Measurements from ENCODE around the gene RTL3. TPM values are rescaled to one million over a fixed set of nuclear protein-coding genes. Genes with fewer than 3 reads are reported as not detected.

Gene RTL3
- total RNA-seq (under 1 TPM in 1 of 4 donors, not detected in 3; 0.12 TPM), polyA plus RNA-seq (0.07 TPM)
- long read RNA-seq, donor 1 = 0 reads
- long read RNA-seq, donor 2 = 0 reads
- long read RNA-seq, donor 3 = 0 reads
- long read RNA-seq, donor 4 = 0 reads

- Histone ChIP-seq H3K4me3 (ENCODE audit: low read length) (no peak within 1 kb of the TSS), H3K4me1 (ENCODE audit: control insufficient read depth, insufficient read depth, low read length) (no peaks in the 10 kb centered on the region), H3K27ac (ENCODE audit: low read length) (no peak within 1 kb of the TSS), H3K27me3 (ENCODE audit: control insufficient read depth, insufficient read depth) (no peaks in the 10 kb centered on the region), H3K9me3 (ENCODE audit: control insufficient read depth, low read length) (no peaks in the 10 kb centered on the region)
- DNase-seq = no peak
- 54% methylated on average over 3 of the region's 3 CpGs for WGBS
- intact Hi-C loops (cut with DNase I) = no loop called here
- ATAC-seq = no peak
These were observed at the start of gene RTL3 for GRCh38 chrX:78658845-78659744. Gene RTL3 (minus strand): TSS chrX:78659328. CDS start chrX:78658420, 908 bp downstream.

- 52% methylated on average over 2 of the region's 2 CpGs for WGBS
- no peaks in the 10 kb centered on the region for H3K4me1 ChIP-seq (ENCODE audit: control insufficient read depth, insufficient read depth, low read length)
- ATAC-seq = no peak
- DNase-seq = no peak
- H3K27me3 ChIP-seq (ENCODE audit: control insufficient read depth, insufficient read depth) = no peaks in the 10 kb centered on the region
- no peak overlapping the region for H3K27ac ChIP-seq (ENCODE audit: low read length)
- no peak overlapping the region for H3K4me3 ChIP-seq (ENCODE audit: low read length)
- intact Hi-C loops (cut with DNase I) = no loop called here
- no peaks in the 10 kb centered on the region for H3K9me3 ChIP-seq (ENCODE audit: control insufficient read depth, low read length)
These were observed 49.7 kb upstream of the RTL3 start for GRCh38 chrX:78708816-78709215.

- DNase-seq (peak in 1 of 3 donors; percentile 18), ATAC-seq (no peak)
- intact Hi-C loops (cut with DNase I) = no loop called here
- Histone ChIP-seq H3K27me3 (ENCODE audit: control insufficient read depth, insufficient read depth) (no peaks in the 10 kb centered on the region), H3K4me3 (ENCODE audit: low read length) (no peak overlapping the region), H3K4me1 (ENCODE audit: control insufficient read depth, insufficient read depth, low read length) (no peaks in the 10 kb centered on the region), H3K9me3 (ENCODE audit: control insufficient read depth, low read length) (no peaks in the 10 kb centered on the region), H3K27ac (ENCODE audit: low read length) (no peak overlapping the region)
- WGBS = 29% methylated on average over 2 of the region's 2 CpGs
These were observed 49.1 kb upstream of the RTL3 start for GRCh38 chrX:78708262-78708661.

GRCh38 chrX:78706071-78706470, 46.9 kb upstream of the RTL3 start:
- 45% methylated on average over 2 of the region's 2 CpGs for WGBS
- H3K9me3 ChIP-seq (ENCODE audit: control insufficient read depth, low read length) = no peaks in the 10 kb centered on the region
- no peaks in the 10 kb centered on the region for H3K27me3 ChIP-seq (ENCODE audit: control insufficient read depth, insufficient read depth)
- intact Hi-C loops (cut with DNase I) = no loop called here
- ATAC-seq (no peak), DNase-seq (no peak)
- H3K4me3 ChIP-seq (ENCODE audit: low read length) = no peak overlapping the region
- no peaks in the 10 kb centered on the region for H3K4me1 ChIP-seq (ENCODE audit: control insufficient read depth, insufficient read depth, low read length)
- no peak overlapping the region for H3K27ac ChIP-seq (ENCODE audit: low read length)

GRCh38 chrX:78693536-78693935, 34.4 kb upstream of the RTL3 start:
- Histone ChIP-seq H3K27ac (ENCODE audit: low read length) (no peak overlapping the region), H3K4me3 (ENCODE audit: low read length) (no peak overlapping the region), H3K4me1 (ENCODE audit: control insufficient read depth, insufficient read depth, low read length) (no peaks in the 10 kb centered on the region), H3K9me3 (ENCODE audit: control insufficient read depth, low read length) (no peaks in the 10 kb centered on the region), H3K27me3 (ENCODE audit: control insufficient read depth, insufficient read depth) (no peaks in the 10 kb centered on the region)
- 55% methylated on average over 3 of the region's 3 CpGs for WGBS
- ATAC-seq (no peak), DNase-seq (no peak)
- intact Hi-C loops (cut with DNase I) = no loop called here

- ATAC-seq (no peak), DNase-seq (no peak)
- intact Hi-C loops (cut with DNase I) = no loop called here
- H3K4me1 ChIP-seq (ENCODE audit: control insufficient read depth, insufficient read depth, low read length) = no peaks in the 10 kb centered on the region
- no peaks in the 10 kb centered on the region for H3K27me3 ChIP-seq (ENCODE audit: control insufficient read depth, insufficient read depth)
- no peak overlapping the region for H3K27ac ChIP-seq (ENCODE audit: low read length)
- no peak overlapping the region for H3K4me3 ChIP-seq (ENCODE audit: low read length)
- WGBS = 47% methylated on average over 3 of the region's 3 CpGs
- H3K9me3 ChIP-seq (ENCODE audit: control insufficient read depth, low read length) = no peaks in the 10 kb centered on the region
These were observed 33.9 kb upstream of the RTL3 start for GRCh38 chrX:78693012-78693411.

GRCh38 chrX:78687586-78687985, 28.5 kb upstream of the RTL3 start:
- intact Hi-C loops (cut with DNase I) = no loop called here
- no peak for ATAC-seq
- H3K4me1 ChIP-seq (ENCODE audit: control insufficient read depth, insufficient read depth, low read length) = no peaks in the 10 kb centered on the region
- no peaks in the 10 kb centered on the region for H3K27me3 ChIP-seq (ENCODE audit: control insufficient read depth, insufficient read depth)
- no peaks in the 10 kb centered on the region for H3K9me3 ChIP-seq (ENCODE audit: control insufficient read depth, low read length)
- DNase-seq = no peak
- H3K4me3 ChIP-seq (ENCODE audit: low read length) = no peak overlapping the region
- no peak overlapping the region for H3K27ac ChIP-seq (ENCODE audit: low read length)
- WGBS = 88% methylated on average over 2 of the region's 2 CpGs

GRCh38 chrX:78673246-78673645, 14.1 kb upstream of the RTL3 start:
- Histone ChIP-seq H3K4me3 (ENCODE audit: low read length) (no peak overlapping the region), H3K27ac (ENCODE audit: low read length) (no peak overlapping the region), H3K9me3 (ENCODE audit: control insufficient read depth, low read length) (no peaks in the 10 kb centered on the region), H3K4me1 (ENCODE audit: control insufficient read depth, insufficient read depth, low read length) (no peaks in the 10 kb centered on the region), H3K27me3 (ENCODE audit: control insufficient read depth, insufficient read depth) (no peaks in the 10 kb centered on the region)
- ATAC-seq (no peak), DNase-seq (peak in 1 of 3 donors; percentile 21)
- intact Hi-C loops (cut with DNase I) = no loop called here

GRCh38 chrX:78665342-78665741, 6.2 kb upstream of the RTL3 start:
- no peak for ATAC-seq
- Histone ChIP-seq H3K4me3 (ENCODE audit: low read length) (no peak overlapping the region), H3K4me1 (ENCODE audit: control insufficient read depth, insufficient read depth, low read length) (no peaks in the 10 kb centered on the region)

GRCh38 chrX:78661836-78662235, 2.7 kb upstream of the RTL3 start:
- Histone ChIP-seq H3K27me3 (ENCODE audit: control insufficient read depth, insufficient read depth) (no peaks in the 10 kb centered on the region), H3K27ac (ENCODE audit: low read length) (no peak overlapping the region), H3K4me1 (ENCODE audit: control insufficient read depth, insufficient read depth, low read length) (no peaks in the 10 kb centered on the region), H3K4me3 (ENCODE audit: low read length) (no peak overlapping the region), H3K9me3 (ENCODE audit: control insufficient read depth, low read length) (no peaks in the 10 kb centered on the region)
- ATAC-seq = no peak
- intact Hi-C loops (cut with DNase I) = no loop called here
- no peak for DNase-seq
- WGBS = 80% methylated on average over 3 of the region's 3 CpGs

More at GRCh38 chrX:78665342-78665741, 6.2 kb upstream of the RTL3 start:
- Histone ChIP-seq H3K9me3 (ENCODE audit: control insufficient read depth, low read length) (no peaks in the 10 kb centered on the region), H3K27ac (ENCODE audit: low read length) (no peak overlapping the region), H3K27me3 (ENCODE audit: control insufficient read depth, insufficient read depth) (no peaks in the 10 kb centered on the region)
- intact Hi-C loops (cut with DNase I) = no loop called here
- no peak for DNase-seq

GRCh38 chrX:78659955-78660354, 827 bp upstream of the RTL3 start:
- no peak overlapping the region for H3K27ac ChIP-seq (ENCODE audit: low read length)
- no peaks in the 10 kb centered on the region for H3K9me3 ChIP-seq (ENCODE audit: control insufficient read depth, low read length)
- H3K4me3 ChIP-seq (ENCODE audit: low read length) = no peak overlapping the region
- H3K27me3 ChIP-seq (ENCODE audit: control insufficient read depth, insufficient read depth) = no peaks in the 10 kb centered on the region
- intact Hi-C loops (cut with DNase I) = no loop called here
- DNase-seq (no peak), ATAC-seq (no peak)
- H3K4me1 ChIP-seq (ENCODE audit: control insufficient read depth, insufficient read depth, low read length) = no peaks in the 10 kb centered on the region
- 74% methylated on average over 2 of the region's 2 CpGs for WGBS

All from right cardiac atrium (tissue), 5 donors.